NCI-H2196 treated with DMSO at 0.1 percent for 48 hours (cell line): Measurements from ENCODE around the gene ROR1.
A peak's percentile ranks its signal among the peaks of the same experiment; 100 is the strongest.

Experiments used
- DNase-seq: peaks from one replicate; lab custom pipeline; 2025; ENCODE audit not compliant: unreplicated experiment; lab: John Stamatoyannopoulos, UW

Gene ROR1

DNA sequence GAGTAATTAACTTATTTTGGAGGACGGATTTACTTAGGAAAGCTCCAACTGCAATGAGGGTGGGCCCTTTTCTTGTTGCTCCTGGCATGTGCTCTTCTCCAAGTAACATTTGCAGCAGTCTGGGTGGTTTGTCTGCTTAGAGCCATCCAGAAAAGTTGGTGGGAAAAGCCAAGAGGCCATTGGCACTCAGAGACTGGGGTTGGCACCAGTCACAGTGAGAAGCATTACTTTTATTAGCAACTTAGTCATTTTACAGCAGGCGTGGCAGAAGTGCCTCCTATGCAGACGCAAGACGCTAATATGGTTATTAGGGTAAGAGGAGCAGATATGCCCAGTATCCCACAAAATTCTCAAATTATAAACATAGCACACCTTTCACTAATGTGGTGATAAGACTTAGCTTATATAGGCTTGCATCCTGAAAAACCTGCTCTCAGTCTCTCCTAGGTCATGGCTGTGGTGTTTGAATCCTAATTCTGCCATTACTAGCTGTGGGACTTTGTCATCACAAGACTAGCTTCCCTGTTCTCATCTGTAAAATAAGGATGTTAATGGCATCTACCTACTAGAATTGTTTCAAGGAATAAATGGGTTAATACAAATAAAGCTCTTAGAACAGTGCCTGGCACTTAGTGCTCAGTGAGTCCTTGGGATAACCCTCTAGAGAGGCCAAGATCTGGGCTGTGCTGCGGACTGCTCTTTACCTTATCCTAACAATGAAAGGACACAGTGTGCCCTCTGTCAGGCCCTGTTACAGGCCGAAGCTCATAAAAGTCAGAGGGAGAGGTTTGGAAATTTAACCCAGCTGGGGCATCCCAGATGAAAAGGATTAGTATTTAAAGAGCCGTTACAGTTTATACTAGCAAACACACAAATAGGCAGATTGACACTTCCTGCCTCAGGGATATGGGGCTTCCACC is 154.6 kb downstream of the ROR1 start:
- no peak for DNase-seq

DNA sequence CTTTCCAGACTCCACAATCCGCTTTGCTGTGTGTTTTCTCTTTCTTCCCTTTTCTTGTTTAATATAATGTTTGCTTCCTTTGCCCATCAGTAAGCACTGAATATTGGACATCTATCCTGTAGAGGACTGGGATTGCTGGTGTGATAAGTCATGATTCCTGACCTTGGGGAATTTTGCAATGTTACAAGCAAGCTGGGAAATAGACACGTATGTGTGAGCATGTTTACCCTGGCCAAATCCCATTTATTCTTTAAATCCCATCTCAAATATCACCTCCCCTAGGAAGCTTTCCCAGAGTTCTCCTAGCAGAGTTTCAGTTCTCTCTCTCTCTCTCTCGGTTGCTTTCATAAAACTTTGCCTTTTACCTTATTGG is 155.3 kb downstream of the ROR1 start:
- DNase-seq = no peak

GRCh38 chr1:63931468-63931867 is 157.7 kb downstream of the ROR1 start:
- no peak for DNase-seq

GRCh38 chr1:63934697-63935096 is 160.9 kb downstream of the ROR1 start:
- no peak for DNase-seq

DNA sequence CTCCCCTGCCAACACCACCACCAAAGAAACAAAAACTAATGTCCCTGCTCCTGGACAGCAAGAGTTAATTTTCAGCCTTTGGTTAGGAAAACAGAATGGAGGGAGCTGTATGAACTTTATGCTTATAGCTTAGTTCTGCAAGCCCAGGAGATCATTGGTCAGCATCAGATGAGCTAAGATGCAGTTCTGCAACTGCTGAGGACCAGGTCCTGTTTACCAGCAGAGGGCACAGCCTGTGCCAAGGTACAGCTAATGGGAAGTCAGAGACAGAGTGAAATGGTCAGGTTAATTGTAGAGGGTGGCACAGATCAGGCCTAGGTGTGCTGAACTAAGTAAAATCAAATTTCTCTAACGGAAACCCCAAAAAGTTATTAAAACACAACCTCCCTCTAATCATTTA is 161.3 kb downstream of the ROR1 start:
- peak; percentile 43 for DNase-seq

DNA sequence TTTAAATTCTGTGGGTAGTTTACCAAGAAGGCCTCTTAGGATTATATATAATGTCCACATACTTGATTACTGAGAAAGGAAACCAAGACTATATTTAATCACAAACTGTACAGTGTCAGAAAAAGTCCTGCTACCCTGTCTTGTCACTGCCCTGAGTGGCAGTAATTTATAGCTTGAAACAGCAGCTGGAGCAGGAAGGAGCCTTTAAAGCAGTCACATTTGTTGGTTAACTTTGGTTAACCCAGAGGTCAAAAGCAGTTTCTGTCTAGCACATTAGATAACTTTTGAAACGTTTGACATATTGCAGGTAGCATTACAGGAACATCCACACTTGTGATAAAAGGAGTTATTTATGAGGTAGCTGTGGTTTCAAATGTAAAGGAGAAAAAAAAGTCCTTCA is 161.7 kb downstream of the ROR1 start:
- no peak for DNase-seq

DNA sequence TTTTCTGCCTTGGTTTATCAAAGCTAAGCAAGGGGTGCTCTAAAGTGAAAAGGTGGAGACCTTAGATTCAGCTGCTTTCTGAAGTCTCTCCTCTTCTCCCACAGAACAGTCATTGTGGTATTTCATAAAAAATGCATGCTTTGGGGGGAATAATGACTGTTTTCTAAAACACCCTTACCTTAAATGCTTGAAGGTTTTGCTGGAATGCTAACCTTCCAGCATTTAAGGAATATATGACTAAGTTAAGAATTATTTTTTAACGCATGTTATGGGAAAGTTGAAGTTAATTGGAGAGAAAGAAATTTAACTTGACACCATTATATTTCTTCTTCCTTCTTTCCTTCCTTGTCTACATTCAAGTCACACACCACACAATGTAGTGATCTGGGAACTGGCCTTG is 162.5 kb downstream of the ROR1 start:
- no peak for DNase-seq

- DNase-seq = no peak
Measured at GRCh38 chr1:63936801-63937200, 163.0 kb downstream of the ROR1 start.

- DNase-seq = no peak
Measured at GRCh38 chr1:63937461-63938022, 163.7 kb downstream of the ROR1 start.

- no peak for DNase-seq
Measured at GRCh38 chr1:63940440-63940839, 166.6 kb downstream of the ROR1 start.

- no peak for DNase-seq
Measured at GRCh38 chr1:63943393-63943792, 169.6 kb downstream of the ROR1 start.

- no peak for DNase-seq
Measured at GRCh38 chr1:63945943-63946342, 172.1 kb downstream of the ROR1 start.

DNA sequence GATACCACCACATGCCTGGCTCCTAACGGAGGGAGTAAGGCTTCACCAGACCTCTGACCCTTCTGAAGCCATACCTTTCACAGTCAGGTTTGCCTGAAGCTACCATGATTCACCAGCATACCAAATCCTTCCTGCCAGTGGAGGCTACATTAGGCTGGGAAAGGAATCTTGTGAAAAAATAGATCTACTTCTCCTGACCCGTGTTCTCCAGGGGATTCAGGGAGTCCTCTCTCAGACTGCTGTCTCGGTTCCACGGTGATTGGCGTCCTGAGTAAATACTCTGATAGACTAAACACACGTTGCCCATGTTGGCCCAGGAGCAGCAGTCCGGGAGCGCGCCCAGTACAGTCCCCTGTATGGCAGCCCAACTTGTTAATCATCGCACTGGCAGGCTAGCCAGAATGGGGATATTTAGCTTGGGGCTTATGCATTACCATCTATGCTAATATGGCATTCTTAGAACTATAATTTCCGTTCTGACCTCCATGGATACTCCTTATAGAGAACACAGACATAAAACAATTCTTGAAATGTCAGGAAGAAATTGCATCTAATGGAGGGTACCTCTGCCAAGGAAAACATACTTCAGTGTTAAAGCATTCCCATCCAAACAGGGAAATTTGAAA is 173.2 kb downstream of the ROR1 start:
- no peak for DNase-seq

DNA sequence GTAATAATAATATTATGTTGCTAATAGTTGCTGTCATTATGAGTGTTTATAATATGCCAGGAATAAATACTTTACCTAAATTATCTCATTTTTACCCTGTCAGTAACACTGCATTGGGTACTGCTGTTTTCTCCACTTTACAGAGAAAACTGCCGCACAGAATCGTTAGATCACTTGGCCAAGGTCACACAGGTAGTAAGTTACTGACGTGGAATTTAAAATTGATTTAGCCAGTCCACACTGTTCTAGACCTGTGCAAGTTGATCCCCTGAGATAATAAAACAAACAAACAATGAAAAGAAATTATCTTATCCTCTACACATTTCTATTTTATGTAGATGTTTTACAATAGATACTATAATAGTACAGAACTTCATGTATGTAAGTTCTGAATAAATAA is 174.1 kb downstream of the ROR1 start:
- DNase-seq = no peak

- no peak for DNase-seq
Measured at GRCh38 chr1:63950023-63950422, 176.2 kb downstream of the ROR1 start.

DNA sequence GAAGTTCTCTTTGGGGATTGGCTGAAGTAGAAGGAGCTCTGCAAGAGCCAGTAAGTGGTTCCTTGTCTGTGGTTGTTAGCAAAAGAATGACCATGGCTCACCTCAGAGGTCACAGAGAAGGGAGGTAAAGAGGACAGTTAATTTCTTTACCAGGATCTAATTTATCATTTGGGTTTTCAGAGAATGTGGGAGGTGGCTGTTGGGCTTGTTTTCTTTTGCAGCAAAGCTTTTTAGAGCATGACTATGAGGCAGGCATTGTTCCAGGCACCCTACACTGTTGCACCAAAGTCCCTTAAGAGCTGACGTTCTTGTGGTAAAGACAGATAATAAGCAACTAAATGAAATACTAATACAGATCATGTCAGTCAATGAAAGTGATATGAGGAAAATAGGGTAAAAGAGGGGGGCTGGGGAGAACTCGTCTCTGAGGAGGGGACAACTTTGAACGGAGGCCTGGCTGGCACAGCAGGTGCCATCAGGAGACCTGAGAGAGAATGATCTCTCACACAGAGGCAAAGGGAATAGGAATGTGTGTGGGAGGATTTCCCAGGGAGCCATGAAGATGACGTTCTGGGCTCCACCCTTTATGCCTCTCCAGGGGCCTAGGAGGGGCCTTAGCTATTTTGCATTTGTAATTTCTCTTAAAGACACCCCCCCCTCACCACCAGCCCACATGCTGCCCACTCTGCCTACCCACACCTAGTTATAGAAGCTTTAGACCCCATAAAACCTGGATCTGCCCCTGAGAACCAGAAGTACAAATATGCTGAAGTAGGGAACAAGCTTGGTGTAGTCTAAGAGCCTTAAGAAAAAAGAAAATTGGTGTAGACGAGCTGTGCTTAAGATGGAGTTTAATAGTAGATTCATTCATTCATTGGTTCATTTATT is 177.5 kb downstream of the ROR1 start:
- DNase-seq = no peak

- no peak for DNase-seq
Measured at GRCh38 chr1:63954187-63954586, 180.4 kb downstream of the ROR1 start.

DNA sequence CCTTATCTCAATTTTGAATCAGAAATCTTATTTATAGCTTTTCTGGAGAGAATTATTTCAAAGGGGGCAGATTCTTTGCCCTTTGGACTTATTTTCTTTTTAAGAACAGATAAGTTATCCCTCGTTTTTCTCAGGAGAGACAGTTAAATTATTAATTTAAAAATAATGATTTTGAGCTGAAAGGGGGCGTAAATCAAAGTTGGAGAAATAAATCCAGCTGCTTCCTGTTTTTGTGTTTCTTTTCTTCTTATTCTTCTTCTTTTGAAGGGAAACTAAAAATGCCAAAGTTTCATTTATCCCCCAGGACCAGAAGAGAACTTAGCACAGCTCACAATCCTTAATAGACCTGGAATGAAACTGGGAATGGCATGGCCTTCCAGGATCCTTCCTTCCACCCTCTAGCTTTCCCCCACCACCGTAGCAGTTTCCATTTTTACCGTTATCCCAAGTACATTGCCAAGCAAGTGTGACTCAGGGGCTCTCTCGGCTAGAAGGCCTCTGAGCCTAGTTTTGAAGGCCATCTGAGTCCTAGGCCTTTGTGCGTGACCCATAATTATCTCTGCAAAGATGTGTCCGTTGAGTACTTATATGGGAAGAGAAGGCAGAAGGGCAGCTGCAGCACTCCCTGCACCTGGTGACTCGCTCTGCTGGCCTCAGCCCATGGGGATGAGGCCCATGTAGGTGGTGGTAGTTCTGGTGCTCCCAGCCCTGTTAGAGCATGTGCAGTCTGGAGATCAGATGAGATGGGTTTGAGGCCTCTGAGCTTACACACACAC is 181.7 kb downstream of the ROR1 start:
- DNase-seq = no peak

- DNase-seq = no peak
Measured at GRCh38 chr1:63958556-63958955, 184.7 kb downstream of the ROR1 start.

DNA sequence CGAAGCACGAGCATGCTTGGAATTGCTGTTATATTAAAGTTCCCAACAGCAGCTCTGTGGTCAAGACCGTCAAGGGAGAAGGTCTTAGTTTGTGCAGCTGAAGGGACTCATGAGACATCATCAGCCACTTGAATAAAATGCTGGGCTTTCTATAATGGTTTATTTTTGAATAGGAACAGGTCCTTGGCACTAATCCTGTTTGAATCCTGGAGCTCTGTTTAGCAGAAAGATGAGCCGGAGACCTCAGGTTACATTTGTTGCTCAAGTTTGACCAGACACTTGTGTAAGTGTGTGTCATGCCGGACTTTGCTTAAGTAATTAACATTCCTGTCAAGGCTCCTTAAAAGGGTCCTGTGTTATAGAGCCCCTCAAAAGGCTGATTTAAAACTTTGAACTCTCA is 186.5 kb downstream of the ROR1 start:
- DNase-seq = no peak

DNA sequence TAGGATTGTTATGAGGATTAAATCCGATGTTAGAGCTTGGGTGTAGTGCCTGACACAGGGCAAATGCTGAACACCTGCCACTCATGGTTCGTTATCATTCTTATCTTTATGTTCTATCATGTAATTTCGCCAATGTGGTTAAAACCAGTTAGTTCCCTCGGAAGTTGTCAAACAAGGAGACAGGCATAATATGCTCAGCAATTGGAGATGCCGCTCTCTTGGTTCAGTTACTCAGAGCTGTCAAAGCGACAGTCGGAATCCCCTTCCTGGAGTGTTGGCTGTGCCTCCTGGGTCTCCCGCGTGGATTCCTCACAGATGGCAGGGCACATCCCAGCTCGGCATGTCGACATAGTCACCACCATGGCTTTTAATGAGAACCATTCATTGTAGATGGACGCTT is 192.2 kb downstream of the ROR1 start:
- DNase-seq = no peak
